GM23338 (cell line): ENCODE results near the gene ZC3H12C. TPM values are rescaled to one million over a fixed set of nuclear protein-coding genes. Genes with fewer than 3 reads are reported as not detected.

ENCODE experiments used
- ATAC-seq: fragments of 200-7000 bp; cut with Tn5 transposase; 3 replicates; pipeline ENCODE4 v1.9.1; 2020
- DNase-seq: peaks from one replicate; pipeline ENCODE4 v3.0.0-alpha.2; 2015; ENCODE audit warnings: low spot score
- H2AFZ ChIP-seq: fragments of 200-600 bp; sonication (generic); 2 replicates; pipeline ENCODE4 v1.8.0; 2016; ENCODE audit warnings: antibody characterized with exemption, mild to moderate bottlenecking, moderate library complexity
- H3F3A ChIP-seq: fragments of 200-600 bp; sonication (generic); replicated peaks from 2 replicates; pipeline ENCODE4 v1.8.0; 2017; ENCODE audit warnings: antibody characterized with exemption, mixed run types, low read depth
- H3K27ac ChIP-seq: fragments of 200-600 bp; sonication (generic); 2 replicates; pipeline ENCODE4 v1.6.1; 2016; ENCODE audit warnings: low read depth
- H3K27me3 ChIP-seq: fragments of 200-600 bp; sonication (generic); 2 replicates; pipeline ENCODE4 v1.8.0; 2016; ENCODE audit warnings: mild to moderate bottlenecking, mixed run types, moderate library complexity; ENCODE audit not compliant: insufficient read depth
- H3K36me3 ChIP-seq: fragments of 200-600 bp; sonication (generic); 2 replicates; pipeline ENCODE4 v1.8.0; 2016; ENCODE audit warnings: mild to moderate bottlenecking; ENCODE audit not compliant: insufficient read depth
- H3K4me1 ChIP-seq: fragments of 200-600 bp; sonication (generic); 2 replicates; pipeline ENCODE4 v1.8.0; 2016; ENCODE audit warnings: mild to moderate bottlenecking, moderate library complexity; ENCODE audit not compliant: insufficient read depth
- H3K4me2 ChIP-seq: fragments of 200-600 bp; sonication (generic); 2 replicates; pipeline ENCODE4 v1.7.1; 2017; ENCODE audit warnings: mixed run types
- H3K4me3 ChIP-seq: fragments of 200-600 bp; sonication (generic); 2 replicates; pipeline ENCODE4 v1.6.1; 2016; ENCODE audit warnings: mixed run types
- H3K79me2 ChIP-seq: fragments of 200-600 bp; sonication (generic); replicated peaks from 2 replicates; pipeline ENCODE4 v1.8.0; 2017; ENCODE audit warnings: mild to moderate bottlenecking; ENCODE audit not compliant: insufficient read depth
- H3K9me2 ChIP-seq: fragments of 200-600 bp; sonication (generic); 2 replicates; pipeline ENCODE4 v1.8.0; 2017; ENCODE audit not compliant: insufficient read depth
- H4K20me1 ChIP-seq: fragments of 200-600 bp; sonication (generic); replicated peaks from 2 replicates; pipeline ENCODE4 v1.8.0; 2017; ENCODE audit warnings: mild to moderate bottlenecking; ENCODE audit not compliant: insufficient read depth
- H3K27ac Mint-ChIP-seq: 2 replicates; pipeline ENCODE4 v1.8.0; 2020; ENCODE audit warnings: inconsistent platforms, mild to moderate bottlenecking, moderate library complexity, mixed read lengths
- H3K27me3 Mint-ChIP-seq: 3 replicates; pipeline ENCODE4 v1.8.0; 2022; ENCODE audit warnings: low read depth, mild to moderate bottlenecking, moderate library complexity, mixed read lengths, inconsistent platforms; ENCODE audit not compliant: insufficient read depth, poor library complexity
- H3K36me3 Mint-ChIP-seq: 3 replicates; pipeline ENCODE4 v1.8.0; 2021; ENCODE audit warnings: low read depth, mild to moderate bottlenecking, inconsistent platforms, moderate library complexity, mixed read lengths
- H3K4me1 Mint-ChIP-seq: 3 replicates; pipeline ENCODE4 v1.8.0; 2020; ENCODE audit warnings: mild to moderate bottlenecking, inconsistent platforms, mixed read lengths
- H3K4me3 Mint-ChIP-seq: 3 replicates; pipeline ENCODE4 v1.8.0; 2021; ENCODE audit warnings: moderate library complexity, mild to moderate bottlenecking, inconsistent platforms, mixed read lengths
- H3K9me3 Mint-ChIP-seq: 3 replicates; pipeline ENCODE4 v1.8.0; 2020; ENCODE audit warnings: moderate library complexity, mild to moderate bottlenecking, inconsistent platforms, mixed read lengths
- CREB1 ChIP-seq: fragments of 250-450 bp; sonication (Bioruptor Pico); IDR thresholded peaks from 2 replicates; pipeline ENCODE4 v1.5.0; 2020; ENCODE audit warnings: low read depth, mild to moderate bottlenecking, moderate library complexity
- EZH2 ChIP-seq: fragments of 200-600 bp; sonication (generic); IDR thresholded peaks from one replicate; pipeline ENCODE4 v1.8.0; 2017; ENCODE audit warnings: antibody characterized with exemption, mild to moderate bottlenecking, low read depth; ENCODE audit not compliant: unreplicated experiment
- JUNB ChIP-seq: IDR thresholded peaks from one replicate; pipeline ENCODE4 v1.6.1; 2016; ENCODE audit warnings: antibody characterized with exemption; ENCODE audit not compliant: unreplicated experiment
- NANOG ChIP-seq: IDR thresholded peaks from 2 replicates; pipeline ENCODE4 v1.6.1; 2016; ENCODE audit warnings: antibody characterized with exemption, borderline replicate concordance
- STAT1 ChIP-seq: IDR thresholded peaks from one replicate; pipeline ENCODE4 v1.6.1; 2016; ENCODE audit warnings: antibody characterized with exemption; ENCODE audit not compliant: unreplicated experiment
- ZNF114 ChIP-seq: fragments of 250-450 bp; sonication (Bioruptor Pico); IDR thresholded peaks from 2 replicates; pipeline ENCODE4 v1.5.0; 2020; ENCODE audit warnings: mild to moderate bottlenecking, moderate library complexity
- ZNF331 ChIP-seq: fragments of 250-450 bp; sonication (Bioruptor Pico); IDR thresholded peaks from 2 replicates; pipeline ENCODE4 v1.5.0; 2020; ENCODE audit warnings: low read depth, mild to moderate bottlenecking, moderate library complexity
- ZNF462 ChIP-seq: fragments of 250-450 bp; sonication (Bioruptor Pico); IDR thresholded peaks from 2 replicates; pipeline ENCODE4 v1.5.0; 2020; ENCODE audit warnings: mild to moderate bottlenecking, moderate library complexity
- polyA plus RNA-seq: library from polyadenylated mRNA; unstranded; fragments of >200 nt; fragmentation: Nextera tagmentation; extraction: Ambion mirVana; gene quantifications from 2 replicates; pipeline ENCODE4 v1.2.1, GENCODE V29; 2016
- total RNA-seq: library from RNA; depleted of rRNA; stranded (reverse); fragments of >200 nt; shearing (Covaris generic); gene quantifications from 2 replicates; pipeline ENCODE4 v1.2.3, GENCODE V29; 2014
- TF ChIP-seq, protein P1 (sequence below): IDR thresholded peaks from one replicate; pipeline ENCODE4 v1.6.1; 2018; ENCODE audit warnings: antibody characterized with exemption; ENCODE audit not compliant: unreplicated experiment
- TF ChIP-seq, protein P2 (sequence below): IDR thresholded peaks from 2 replicates; pipeline ENCODE4 v1.6.1; 2016; ENCODE audit warnings: antibody characterized with exemption

ZC3H12C gene
- total and polyA plus RNA-seq, 2 experiments from 2014 or later, result 0.55 to 2.4 TPM

GRCh38 chr11:110160016-110160415 lies 66.8 kb downstream of the ZC3H12C start:
- no peak for DNase-seq
- no peak for ATAC-seq
- Mint-ChIP-seq H3K27me3 (peaks cover 2% of the 10 kb centered on the region), H3K4me3 (no peak overlapping the region), H3K4me1 (peaks cover 7% of the 10 kb centered on the region; the same call in 2 of the 3 replicates), H3K36me3 (peaks cover 7% of the 10 kb centered on the region; the same call in 2 of the 3 replicates), H3K9me3 (no peaks in the 10 kb centered on the region), H3K27ac (no peak overlapping the region)
- Histone ChIP-seq H3K27ac (no peak overlapping the region), H3K4me2 (no peak overlapping the region), H3K36me3 (no peaks in the 10 kb centered on the region), H3K27me3 (no peaks in the 10 kb centered on the region), H3K4me1 (peaks cover 4% of the 10 kb centered on the region; the same call in 1 of the 2 replicates), H2AFZ (no peak overlapping the region), H3K79me2 (no peaks in the 10 kb centered on the region), H3F3A (no peaks in the 10 kb centered on the region), H3K4me3 (no peak overlapping the region), H4K20me1 (no peaks in the 10 kb centered on the region), H3K9me2 (no peaks in the 10 kb centered on the region)
- TF ChIP-seq ZNF114 (no peak), CREB1 (CRISPR knock-in tag) (no peak), EZH2 (no peak), JUNB (no peak), ZNF462 (CRISPR knock-in tag) (no peak), NANOG (no peak), ZNF331 (CRISPR knock-in tag) (no peak), STAT1 (no peak)
- TF ChIP-seq, protein P1, sequence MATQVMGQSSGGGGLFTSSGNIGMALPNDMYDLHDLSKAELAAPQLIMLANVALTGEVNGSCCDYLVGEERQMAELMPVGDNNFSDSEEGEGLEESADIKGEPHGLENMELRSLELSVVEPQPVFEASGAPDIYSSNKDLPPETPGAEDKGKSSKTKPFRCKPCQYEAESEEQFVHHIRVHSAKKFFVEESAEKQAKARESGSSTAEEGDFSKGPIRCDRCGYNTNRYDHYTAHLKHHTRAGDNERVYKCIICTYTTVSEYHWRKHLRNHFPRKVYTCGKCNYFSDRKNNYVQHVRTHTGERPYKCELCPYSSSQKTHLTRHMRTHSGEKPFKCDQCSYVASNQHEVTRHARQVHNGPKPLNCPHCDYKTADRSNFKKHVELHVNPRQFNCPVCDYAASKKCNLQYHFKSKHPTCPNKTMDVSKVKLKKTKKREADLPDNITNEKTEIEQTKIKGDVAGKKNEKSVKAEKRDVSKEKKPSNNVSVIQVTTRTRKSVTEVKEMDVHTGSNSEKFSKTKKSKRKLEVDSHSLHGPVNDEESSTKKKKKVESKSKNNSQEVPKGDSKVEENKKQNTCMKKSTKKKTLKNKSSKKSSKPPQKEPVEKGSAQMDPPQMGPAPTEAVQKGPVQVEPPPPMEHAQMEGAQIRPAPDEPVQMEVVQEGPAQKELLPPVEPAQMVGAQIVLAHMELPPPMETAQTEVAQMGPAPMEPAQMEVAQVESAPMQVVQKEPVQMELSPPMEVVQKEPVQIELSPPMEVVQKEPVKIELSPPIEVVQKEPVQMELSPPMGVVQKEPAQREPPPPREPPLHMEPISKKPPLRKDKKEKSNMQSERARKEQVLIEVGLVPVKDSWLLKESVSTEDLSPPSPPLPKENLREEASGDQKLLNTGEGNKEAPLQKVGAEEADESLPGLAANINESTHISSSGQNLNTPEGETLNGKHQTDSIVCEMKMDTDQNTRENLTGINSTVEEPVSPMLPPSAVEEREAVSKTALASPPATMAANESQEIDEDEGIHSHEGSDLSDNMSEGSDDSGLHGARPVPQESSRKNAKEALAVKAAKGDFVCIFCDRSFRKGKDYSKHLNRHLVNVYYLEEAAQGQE, result no peak
- TF ChIP-seq, protein P2, sequence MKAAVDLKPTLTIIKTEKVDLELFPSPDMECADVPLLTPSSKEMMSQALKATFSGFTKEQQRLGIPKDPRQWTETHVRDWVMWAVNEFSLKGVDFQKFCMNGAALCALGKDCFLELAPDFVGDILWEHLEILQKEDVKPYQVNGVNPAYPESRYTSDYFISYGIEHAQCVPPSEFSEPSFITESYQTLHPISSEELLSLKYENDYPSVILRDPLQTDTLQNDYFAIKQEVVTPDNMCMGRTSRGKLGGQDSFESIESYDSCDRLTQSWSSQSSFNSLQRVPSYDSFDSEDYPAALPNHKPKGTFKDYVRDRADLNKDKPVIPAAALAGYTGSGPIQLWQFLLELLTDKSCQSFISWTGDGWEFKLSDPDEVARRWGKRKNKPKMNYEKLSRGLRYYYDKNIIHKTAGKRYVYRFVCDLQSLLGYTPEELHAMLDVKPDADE, result no peak
